ENCODE data around the gene CYP27C1.
"Not testable (repeated sequence)": the region's sequence is repeated elsewhere in the genome, so short reads cannot be mapped to it uniquely, and the experiment has no call there.

Gene CYP27C1

GRCh38 chr2:127239395-127239794 is 19.3 kb upstream of the CYP27C1 start:
- DNase-seq (ENCODE audit: insufficient read length, low spot score) (no peak), FAIRE-seq (no peak)
- TF ChIP-seq POLR2AphosphoS5 (IDR thresholded peaks at IDR 0.05; ENCODE audit: low read depth, low read length) (no peak), TAF1 (IDR thresholded peaks at IDR 0.05; ENCODE audit: low read depth, low read length) (no peak), PAX5 (IDR thresholded peaks at IDR 0.05; ENCODE audit: insufficient read depth, low read length, severe bottlenecking) (no peak), POU2F2 (IDR thresholded peaks at IDR 0.05; ENCODE audit: low read depth, low read length) (no peak), POLR2A (IDR thresholded peaks at IDR 0.05; ENCODE audit: low read depth, low read length) (no peak), SPI1 (IDR thresholded peaks at IDR 0.05; ENCODE audit: low read depth, low read length) (no peak)

- FAIRE-seq; DNase-seq (ENCODE audit: insufficient read length, low spot score): not testable (repeated sequence)
These were observed 17.7 kb upstream of the CYP27C1 start for GRCh38 chr2:127237768-127238167.

GRCh38 chr2:127235082-127235702 is 15.1 kb upstream of the CYP27C1 start:
- FAIRE-seq (no peak), DNase-seq (ENCODE audit: insufficient read length, low spot score) (no peak)
- TF ChIP-seq POLR2A (IDR thresholded peaks at IDR 0.05; ENCODE audit: low read depth, low read length) (no peak), PAX5 (IDR thresholded peaks at IDR 0.05; ENCODE audit: insufficient read depth, low read length, severe bottlenecking) (no peak), POLR2AphosphoS5 (IDR thresholded peaks at IDR 0.05; ENCODE audit: low read depth, low read length) (no peak)

- DNase-seq (ENCODE audit: insufficient read length, low spot score) (no peak), FAIRE-seq (no peak)
- TF ChIP-seq PAX5 (IDR thresholded peaks at IDR 0.05; ENCODE audit: insufficient read depth, low read length, severe bottlenecking) = no peak
- no peak for TF ChIP-seq TAF1 (IDR thresholded peaks at IDR 0.05; ENCODE audit: low read depth, low read length)
- no peak for TF ChIP-seq POLR2AphosphoS5 (IDR thresholded peaks at IDR 0.05; ENCODE audit: low read depth, low read length)
- TF ChIP-seq POU2F2 (IDR thresholded peaks at IDR 0.05; ENCODE audit: low read depth, low read length) = no peak
- TF ChIP-seq POLR2A (IDR thresholded peaks at IDR 0.05; ENCODE audit: low read depth, low read length) = no peak
- no peak for TF ChIP-seq SPI1 (IDR thresholded peaks at IDR 0.05; ENCODE audit: low read depth, low read length)
These were observed 13.6 kb upstream of the CYP27C1 start for GRCh38 chr2:127233710-127234109.

GRCh38 chr2:127231130-127231865 is 11.2 kb upstream of the CYP27C1 start:
- TF ChIP-seq POU2F2 (IDR thresholded peaks at IDR 0.05; ENCODE audit: low read depth, low read length) (no peak), POLR2A (IDR thresholded peaks at IDR 0.05; ENCODE audit: low read depth, low read length) (no peak), TAF1 (IDR thresholded peaks at IDR 0.05; ENCODE audit: low read depth, low read length) (no peak), POLR2AphosphoS5 (IDR thresholded peaks at IDR 0.05; ENCODE audit: low read depth, low read length) (no peak), PAX5 (IDR thresholded peaks at IDR 0.05; ENCODE audit: insufficient read depth, low read length, severe bottlenecking) (no peak), SPI1 (IDR thresholded peaks at IDR 0.05; ENCODE audit: low read depth, low read length) (no peak)
- FAIRE-seq (no peak), DNase-seq (ENCODE audit: insufficient read length, low spot score) (no peak)

GRCh38 chr2:127229555-127229954 is 9.5 kb upstream of the CYP27C1 start:
- TF ChIP-seq POLR2A (IDR thresholded peaks at IDR 0.05; ENCODE audit: low read depth, low read length) (no peak), SPI1 (IDR thresholded peaks at IDR 0.05; ENCODE audit: low read depth, low read length) (no peak), POU2F2 (IDR thresholded peaks at IDR 0.05; ENCODE audit: low read depth, low read length) (no peak), POLR2AphosphoS5 (IDR thresholded peaks at IDR 0.05; ENCODE audit: low read depth, low read length) (no peak), PAX5 (IDR thresholded peaks at IDR 0.05; ENCODE audit: insufficient read depth, low read length, severe bottlenecking) (no peak), TAF1 (IDR thresholded peaks at IDR 0.05; ENCODE audit: low read depth, low read length) (no peak)
- FAIRE-seq = no peak
- no peak for DNase-seq (ENCODE audit: insufficient read length, low spot score)

GRCh38 chr2:127228102-127228501 is 8.0 kb upstream of the CYP27C1 start:
- no peak for FAIRE-seq
- DNase-seq (ENCODE audit: insufficient read length, low spot score) = no peak
- no peak for TF ChIP-seq POLR2A (IDR thresholded peaks at IDR 0.05; ENCODE audit: low read depth, low read length)
- no peak for TF ChIP-seq POLR2AphosphoS5 (IDR thresholded peaks at IDR 0.05; ENCODE audit: low read depth, low read length)
- no peak for TF ChIP-seq SPI1 (IDR thresholded peaks at IDR 0.05; ENCODE audit: low read depth, low read length)
- TF ChIP-seq TAF1 (IDR thresholded peaks at IDR 0.05; ENCODE audit: low read depth, low read length) = no peak
- TF ChIP-seq PAX5 (IDR thresholded peaks at IDR 0.05; ENCODE audit: insufficient read depth, low read length, severe bottlenecking) = no peak
- TF ChIP-seq POU2F2 (IDR thresholded peaks at IDR 0.05; ENCODE audit: low read depth, low read length) = no peak

- not testable (repeated sequence) for DNase-seq (ENCODE audit: insufficient read length, low spot score); FAIRE-seq
These were observed 7.2 kb upstream of the CYP27C1 start for GRCh38 chr2:127227264-127227660.

- FAIRE-seq (no peak), DNase-seq (ENCODE audit: insufficient read length, low spot score) (no peak)
- TF ChIP-seq POU2F2 (IDR thresholded peaks at IDR 0.05; ENCODE audit: low read depth, low read length) = no peak
- no peak for TF ChIP-seq SPI1 (IDR thresholded peaks at IDR 0.05; ENCODE audit: low read depth, low read length)
- no peak for TF ChIP-seq POLR2AphosphoS5 (IDR thresholded peaks at IDR 0.05; ENCODE audit: low read depth, low read length)
- TF ChIP-seq TAF1 (IDR thresholded peaks at IDR 0.05; ENCODE audit: low read depth, low read length) = no peak
These were observed 6.6 kb upstream of the CYP27C1 start for GRCh38 chr2:127226520-127227263.

GRCh38 chr2:127226132-127226519 is 6.0 kb upstream of the CYP27C1 start:
- FAIRE-seq (no peak), DNase-seq (ENCODE audit: insufficient read length, low spot score) (no peak)
- TF ChIP-seq POU2F2 (IDR thresholded peaks at IDR 0.05; ENCODE audit: low read depth, low read length) = no peak
- no peak for TF ChIP-seq POLR2A (IDR thresholded peaks at IDR 0.05; ENCODE audit: low read depth, low read length)
- TF ChIP-seq POLR2AphosphoS5 (IDR thresholded peaks at IDR 0.05; ENCODE audit: low read depth, low read length) = no peak
- no peak for TF ChIP-seq SPI1 (IDR thresholded peaks at IDR 0.05; ENCODE audit: low read depth, low read length)
- no peak for TF ChIP-seq PAX5 (IDR thresholded peaks at IDR 0.05; ENCODE audit: insufficient read depth, low read length, severe bottlenecking)
- no peak for TF ChIP-seq TAF1 (IDR thresholded peaks at IDR 0.05; ENCODE audit: low read depth, low read length)

Data from GM12891 (cell line).